Caki2 (cell line): ENCODE data around the gene ERGIC3. TPM values are rescaled to one million over a fixed set of nuclear protein-coding genes. Genes with fewer than 3 reads are reported as not detected.
"Not testable (repeated sequence)": the region's sequence is repeated elsewhere in the genome, so short reads cannot be mapped to it uniquely, and the experiment has no call there.

Experiments used
- DNase-seq: peaks from one replicate; pipeline ENCODE4 v3.0.0-alpha.2; 2015; ENCODE audit warnings: low read depth
- in situ Hi-C: cut with HindIII; loops from 2 replicates; pipeline ENCODE4 v1.10.0; 2016; ENCODE audit warnings: low sequenced_read_pairs, low pct_unique_long_range_greater_than_20kb, mixed read lengths
- total RNA-seq: library from RNA; depleted of rRNA; stranded (reverse); fragments of >200 nt; shearing (Covaris generic); gene quantifications from 2 replicates; pipeline ENCODE4 v1.2.3, GENCODE V29; 2014; ENCODE audit warnings: low replicate concordance

Gene ERGIC3
- total RNA-seq, 1 experiment from 2014 or later, result 509 TPM

GRCh38 chr20:35515949-35516645 is 25.8 kb upstream of the ERGIC3 start:
- peak; percentile 74 for DNase-seq
- in situ Hi-C loops, result no loop called here

GRCh38 chr20:35517125-35517524 is 24.8 kb upstream of the ERGIC3 start:
- no peak for DNase-seq
- in situ Hi-C loops, result no loop called here

DNA sequence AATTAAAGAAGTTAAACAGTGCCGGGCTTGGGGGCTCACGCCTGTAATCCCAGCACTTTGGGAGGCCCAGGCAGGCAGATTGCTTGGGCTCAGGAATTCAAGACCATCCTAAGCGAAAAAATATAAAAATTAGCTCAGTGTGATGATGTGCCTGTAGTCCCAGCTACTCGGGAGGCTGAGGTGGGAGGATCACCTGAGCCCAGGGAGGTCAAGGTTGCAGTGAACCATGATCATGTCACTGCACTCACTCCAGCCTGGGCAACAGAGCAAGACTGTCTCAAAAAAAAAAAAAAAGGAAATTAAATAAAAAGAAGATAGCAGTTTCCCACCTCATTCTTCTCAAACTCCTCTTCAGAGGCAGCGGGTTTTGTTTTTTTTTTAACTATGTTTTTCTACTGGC is 24.1 kb upstream of the ERGIC3 start:
- DNase-seq, in situ Hi-C loops: not testable (repeated sequence)

DNA sequence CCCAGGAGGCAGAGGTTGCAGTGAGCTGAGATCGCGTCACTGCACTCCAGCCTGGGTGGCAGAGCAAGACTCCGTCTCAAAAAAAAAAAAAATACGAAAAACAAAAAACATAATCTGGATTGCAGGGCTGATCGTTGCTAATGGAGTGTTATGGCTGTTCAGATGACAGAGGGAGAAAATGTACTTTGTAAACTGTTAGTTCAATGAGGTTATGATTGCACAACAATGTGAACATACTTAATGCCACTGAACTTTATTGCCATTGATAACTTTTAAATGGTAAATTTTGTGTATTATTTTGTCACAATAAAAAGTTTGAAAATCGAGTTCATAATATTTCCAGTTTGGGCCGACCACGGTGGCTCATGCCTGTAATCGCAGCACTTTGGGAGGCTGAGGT is 22.9 kb upstream of the ERGIC3 start:
- in situ Hi-C loops, result no loop called here
- no peak for DNase-seq

DNA sequence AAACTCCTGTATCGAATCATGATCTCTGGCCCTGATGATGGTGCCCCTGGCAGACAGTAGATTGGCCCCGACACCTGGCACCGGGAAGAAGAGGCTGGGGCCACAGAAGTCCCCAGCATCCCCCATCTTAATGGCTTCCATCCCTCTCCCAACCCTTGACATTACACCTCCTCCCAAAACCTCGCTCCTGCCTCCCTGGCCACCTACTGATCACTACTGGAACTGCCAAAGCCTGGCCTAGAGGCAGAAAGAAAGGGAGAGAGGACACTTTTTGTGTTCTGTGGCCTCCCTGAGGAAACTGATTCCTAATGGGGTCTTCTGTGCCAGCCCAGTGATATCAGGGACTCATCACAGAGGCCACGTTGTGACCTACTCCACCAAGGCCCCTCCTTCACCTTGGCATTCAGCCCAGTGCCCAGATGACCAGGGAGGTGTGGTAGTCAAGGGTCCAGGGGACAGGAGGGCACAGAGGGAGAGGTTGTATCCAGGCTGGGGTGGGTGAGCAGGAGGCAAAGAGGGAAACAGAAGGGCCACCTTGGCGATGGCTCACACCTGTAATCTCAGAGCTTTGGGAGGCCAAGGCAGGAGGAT is 18.5 kb upstream of the ERGIC3 start:
- in situ Hi-C loops, result no loop called here

GRCh38 chr20:35525639-35526038 is 16.2 kb upstream of the ERGIC3 start:
- in situ Hi-C loops, result no loop called here
- DNase-seq, result no peak

More for the DNA sequence above, 18.5 kb upstream of the ERGIC3 start:
- no peak for DNase-seq

DNA sequence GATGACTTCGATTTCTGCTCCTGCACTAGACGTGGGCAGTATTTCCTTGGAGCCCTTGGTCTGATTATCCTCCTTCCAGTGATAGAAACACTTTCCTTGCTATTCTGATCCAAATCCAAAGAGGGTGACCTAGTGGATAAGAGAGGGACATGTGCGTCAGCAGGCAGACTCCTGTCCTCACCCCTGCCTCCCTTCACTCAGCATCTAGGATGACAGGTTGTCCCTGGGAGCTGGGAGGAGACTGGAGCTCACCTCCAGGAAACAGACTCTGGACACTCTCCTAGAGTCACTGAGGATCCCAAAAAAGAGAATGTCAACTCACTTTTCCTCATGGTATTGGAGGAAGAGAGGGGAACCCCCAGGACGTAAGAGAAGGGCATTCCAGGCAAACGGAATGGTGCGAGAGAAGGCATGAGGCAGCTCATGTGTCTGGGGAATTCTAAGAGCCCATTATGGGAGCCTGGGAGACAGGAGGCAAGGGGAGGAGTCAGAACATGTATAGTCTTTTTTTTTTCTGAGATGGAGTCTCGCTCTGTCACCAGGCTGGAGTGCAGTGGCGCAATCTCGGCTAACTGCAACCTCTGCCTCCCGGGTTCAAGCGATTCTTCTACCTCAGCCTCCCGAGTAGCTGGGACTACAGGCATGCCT is 14.6 kb upstream of the ERGIC3 start:
- in situ Hi-C loops, result no loop called here
- no peak for DNase-seq

GRCh38 chr20:35529552-35529951 is 12.3 kb upstream of the ERGIC3 start, which contains the start of gene C20orf173:
TSS of gene C20orf173 (minus strand) at chr20:35529652. CDS start at chr20:35529373, 279 bp downstream.
- in situ Hi-C loops, result no loop called here
- no peak for DNase-seq

- DNase-seq, result no peak
- in situ Hi-C loops, result no loop called here
Measured at GRCh38 chr20:35539756-35540212, 2.1 kb upstream of the ERGIC3 start.

GRCh38 chr20:35541118-35541782 is 628 bp upstream of the ERGIC3 start:
- no peak for DNase-seq
- in situ Hi-C loops, result no loop called here

GRCh38 chr20:35542990-35543389 is 1.1 kb downstream of the ERGIC3 start:
- in situ Hi-C loops, result no loop called here
- DNase-seq, result no peak

GRCh38 chr20:35544436-35544835 is 2.6 kb downstream of the ERGIC3 start:
- in situ Hi-C loops, result no loop called here
- DNase-seq, result no peak

GRCh38 chr20:35544941-35545340 is 3.1 kb downstream of the ERGIC3 start:
- in situ Hi-C loops, result not testable (repeated sequence)
- DNase-seq, result peak; percentile 59

GRCh38 chr20:35546127-35546526 is 4.2 kb downstream of the ERGIC3 start:
- DNase-seq, result no peak
- in situ Hi-C loops, result no loop called here

DNA sequence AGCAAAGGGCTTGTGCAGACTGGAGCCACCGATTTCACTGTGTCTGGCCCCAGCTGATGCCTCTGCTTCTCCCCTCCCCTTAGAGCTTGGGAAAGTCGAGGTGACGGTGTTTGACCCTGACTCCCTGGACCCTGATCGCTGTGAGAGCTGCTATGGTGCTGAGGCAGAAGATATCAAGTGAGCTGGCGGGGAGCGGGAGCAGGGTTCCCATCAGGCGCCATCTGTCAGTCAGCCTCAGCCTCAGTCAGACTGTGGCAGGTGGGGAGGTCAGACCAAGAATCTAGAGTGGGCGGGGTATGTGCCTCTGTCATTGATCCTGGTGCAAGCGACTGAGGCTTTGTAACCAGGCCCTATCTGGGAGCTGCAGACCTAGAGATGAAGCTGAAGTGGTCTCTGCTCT is 5.5 kb downstream of the ERGIC3 start:
- no peak for DNase-seq
- in situ Hi-C loops, result no loop called here

GRCh38 chr20:35551503-35551902 is 9.6 kb downstream of the ERGIC3 start:
- in situ Hi-C loops, result no loop called here
- DNase-seq, result no peak

DNA sequence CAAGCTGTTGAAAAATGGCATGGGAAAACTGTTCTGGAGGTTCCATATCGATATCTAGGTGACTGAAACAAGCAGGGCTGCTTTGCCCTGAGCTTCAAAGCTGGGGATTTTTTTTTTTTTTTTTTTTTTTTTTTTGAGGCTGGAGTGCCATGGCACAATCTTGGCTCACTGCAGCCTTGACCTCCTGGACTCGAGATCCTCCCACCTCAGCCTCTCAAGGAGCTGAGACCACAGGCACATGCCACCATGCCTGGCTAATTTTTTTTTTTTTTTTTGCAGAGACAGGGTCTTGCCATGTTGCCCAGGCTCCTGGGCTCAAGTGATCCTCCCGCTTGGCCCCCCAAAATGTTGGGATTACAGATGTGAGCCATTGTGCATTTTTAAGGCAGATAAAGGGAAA is 11.0 kb downstream of the ERGIC3 start:
- no peak for DNase-seq
- in situ Hi-C loops, result no loop called here

DNA sequence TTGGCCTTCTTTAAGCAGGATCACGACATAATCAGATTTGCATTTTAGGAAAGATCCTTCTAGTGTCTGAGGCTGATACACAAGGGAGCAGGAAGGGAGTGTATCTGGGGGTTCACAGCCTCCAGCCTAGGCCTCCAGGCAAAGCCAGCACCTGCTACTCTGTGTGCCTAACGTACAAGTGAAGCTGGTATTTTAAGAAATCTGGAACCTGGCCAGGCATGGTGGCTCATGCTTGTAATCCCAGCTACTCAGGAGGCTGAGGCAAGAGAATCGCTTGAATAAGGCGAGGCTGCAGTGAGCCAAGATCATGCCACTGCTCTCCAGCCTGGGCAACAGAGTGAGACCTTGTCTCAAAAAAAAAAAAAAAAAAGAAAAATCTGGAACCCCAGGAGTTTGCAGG is 13.6 kb downstream of the ERGIC3 start:
- DNase-seq, in situ Hi-C loops: not testable (repeated sequence)
